Activated T-helper 1 cell treated with anti-CD3 and anti-CD28 coated beads, Interleukin-2, amount 50 U/mL, for 16 hours (primary cell): ENCODE results near the gene ATF7.
"Not testable (repeated sequence)": the region's sequence is repeated elsewhere in the genome, so short reads cannot be mapped to it uniquely, and the experiment has no call there.

Experiments used
- DNase-seq, 2 donors: peaks; one replicate each; pipeline ENCODE4 v3.0.0-alpha.2; 2020; ENCODE audit warnings: low read depth in 1 of 2, low spot score in 1 of 2

Gene ATF7

GRCh38 chr12:53484686-53485575 lies 141.3 kb downstream of the ATF7 start:
- DNase-seq: no peak

DNA sequence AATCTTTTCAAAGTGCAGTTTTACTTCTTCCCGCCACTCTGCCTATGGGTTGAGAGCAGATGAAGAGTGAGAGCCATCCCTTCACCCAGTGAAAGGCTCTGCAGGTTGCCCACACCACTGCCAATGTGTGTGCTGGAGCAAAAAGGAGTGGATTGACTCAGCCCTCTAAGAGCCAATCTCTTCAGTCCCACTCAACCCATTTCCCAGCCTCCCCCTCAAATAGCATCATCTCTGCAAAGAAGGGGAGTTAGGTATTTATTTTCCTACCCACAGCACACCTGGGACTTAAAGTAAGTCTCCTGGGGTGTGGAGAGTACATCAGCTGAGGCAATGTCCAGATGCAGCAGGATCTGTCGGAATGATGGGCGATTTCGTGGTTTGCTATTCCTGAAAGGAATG lies 142.2 kb downstream of the ATF7 start:
- no peak for DNase-seq

GRCh38 chr12:53483225-53483978 lies 142.8 kb downstream of the ATF7 start:
- DNase-seq: no peak

DNA sequence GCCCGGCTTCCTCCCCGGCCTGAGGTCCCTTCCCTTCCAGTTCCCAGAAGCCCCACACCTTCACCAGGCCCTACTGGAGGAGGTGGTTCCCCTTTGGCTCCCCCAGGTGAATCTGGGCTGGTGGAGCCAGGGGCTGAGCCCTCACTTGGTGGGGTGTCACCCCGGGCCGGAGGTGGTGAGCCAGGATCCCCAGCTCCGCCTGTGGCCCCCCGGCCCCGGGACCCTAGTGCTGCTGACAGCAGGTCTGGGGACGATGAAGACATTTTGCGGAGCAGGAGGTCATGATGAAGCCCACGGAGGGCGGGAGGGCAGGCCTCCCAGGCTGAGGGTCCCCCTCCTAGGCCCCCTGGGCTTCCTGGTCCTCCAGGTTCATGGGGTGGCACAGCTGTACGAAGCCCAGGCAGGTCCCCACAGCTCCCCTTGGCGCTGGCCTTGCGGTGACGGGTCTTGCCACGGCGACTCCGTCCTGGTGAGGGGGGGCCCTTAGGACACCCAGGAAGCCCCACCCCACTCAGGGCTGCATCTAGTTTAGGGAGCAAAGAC lies 143.5 kb downstream of the ATF7 start:
- no peak for DNase-seq

DNA sequence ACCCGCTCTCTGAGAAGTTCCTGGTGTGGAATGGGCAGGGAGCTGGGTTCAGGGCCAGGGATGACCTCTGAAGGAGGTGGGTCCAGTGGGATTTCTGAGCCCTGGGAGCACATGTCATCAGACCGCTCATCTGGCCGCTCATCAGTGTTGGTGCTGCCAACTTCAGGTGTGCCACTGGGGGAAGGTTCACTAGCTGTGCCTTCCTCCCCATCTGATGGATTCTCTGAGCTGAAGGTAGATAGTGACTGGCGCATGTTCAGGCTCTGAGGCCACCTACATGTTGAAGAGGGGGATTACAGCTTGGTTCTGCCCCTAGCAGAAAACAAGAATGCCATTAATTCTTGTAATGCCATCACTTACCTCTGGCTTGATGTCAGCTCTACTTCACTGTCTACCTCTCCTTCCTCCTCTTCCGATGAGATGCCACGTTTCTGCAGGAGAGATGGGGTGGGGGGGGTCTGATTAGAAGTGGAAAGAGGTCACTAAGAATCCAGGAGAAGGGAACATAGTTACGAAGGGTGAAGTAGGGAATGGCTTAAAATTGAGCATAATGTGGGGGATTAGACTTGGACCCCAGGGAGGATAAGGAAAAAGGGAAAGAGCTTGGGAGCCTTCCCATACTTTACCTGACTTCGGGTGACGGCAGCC lies 144.1 kb downstream of the ATF7 start:
- DNase-seq: no peak

DNA sequence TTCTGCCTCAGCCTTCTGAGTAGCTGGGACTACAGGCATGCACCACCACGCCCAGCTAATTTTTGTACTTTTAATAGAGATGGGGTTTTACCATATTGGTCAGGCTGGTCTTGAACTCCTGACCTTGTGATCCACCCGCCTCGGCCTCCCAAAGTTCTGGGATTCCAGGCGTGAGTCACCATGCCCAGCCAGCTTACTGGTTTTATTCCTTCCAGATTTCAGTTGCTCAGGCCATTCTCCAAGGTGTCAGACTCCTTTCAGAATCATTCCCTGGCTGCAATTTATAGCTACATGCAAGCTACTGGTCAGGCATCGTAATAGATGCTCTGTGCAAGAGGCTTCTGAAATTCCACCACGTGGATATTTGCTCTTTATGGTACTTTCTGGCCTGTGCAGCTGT lies 144.7 kb downstream of the ATF7 start:
- DNase-seq: not testable (repeated sequence)

DNA sequence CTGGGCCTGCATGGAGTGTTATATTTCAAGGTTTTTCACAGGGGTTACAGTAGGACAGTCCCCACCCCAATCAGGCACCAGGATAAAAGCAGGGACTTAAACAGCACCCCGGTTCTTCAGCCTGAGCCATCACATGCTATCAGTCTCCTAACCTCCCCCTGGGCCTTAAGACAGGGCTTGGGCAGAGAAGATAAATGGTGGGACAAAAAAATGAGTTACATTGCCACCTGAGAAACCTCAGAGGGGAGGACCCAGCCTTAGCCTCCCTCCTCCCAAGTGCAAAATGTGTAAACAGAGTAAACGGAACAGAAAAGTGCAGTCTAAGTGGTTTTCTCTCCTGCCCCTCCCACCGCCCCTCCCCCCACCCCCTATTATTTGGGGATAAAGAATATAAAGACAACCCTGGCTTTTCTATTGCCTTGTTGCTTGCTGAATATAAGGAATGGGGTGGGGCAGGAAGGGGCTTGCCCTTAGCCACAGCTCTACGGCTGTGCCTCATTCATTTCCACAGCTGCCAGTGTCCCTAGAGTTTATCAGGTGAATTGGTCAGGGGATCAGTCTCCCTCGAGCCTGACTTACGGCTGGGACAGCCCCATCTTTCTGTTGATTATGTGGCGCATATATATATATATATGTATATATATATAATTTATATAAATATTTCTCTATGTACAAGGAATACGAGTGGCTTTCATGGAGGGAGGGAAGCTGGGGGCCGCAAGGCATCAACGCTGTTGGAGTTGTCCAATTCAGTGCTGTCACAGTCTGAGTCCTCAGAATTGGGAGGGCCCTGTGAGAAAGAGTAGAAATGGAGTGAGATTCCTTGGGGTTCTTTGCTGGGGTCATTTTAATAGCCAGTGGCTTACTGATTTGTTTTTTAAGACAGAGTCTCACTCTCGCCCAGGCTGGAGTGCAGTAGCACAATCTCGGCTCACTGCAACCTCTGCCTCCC lies 145.4 kb downstream of the ATF7 start:
- DNase-seq: no peak

- DNase-seq: no peak
Measured at GRCh38 chr12:53479331-53479730, 146.9 kb downstream of the ATF7 start.

- no peak for DNase-seq
Measured at GRCh38 chr12:53478865-53479264, 147.3 kb downstream of the ATF7 start.

- DNase-seq: no peak
Measured at GRCh38 chr12:53476769-53477209, 149.4 kb downstream of the ATF7 start.

DNA sequence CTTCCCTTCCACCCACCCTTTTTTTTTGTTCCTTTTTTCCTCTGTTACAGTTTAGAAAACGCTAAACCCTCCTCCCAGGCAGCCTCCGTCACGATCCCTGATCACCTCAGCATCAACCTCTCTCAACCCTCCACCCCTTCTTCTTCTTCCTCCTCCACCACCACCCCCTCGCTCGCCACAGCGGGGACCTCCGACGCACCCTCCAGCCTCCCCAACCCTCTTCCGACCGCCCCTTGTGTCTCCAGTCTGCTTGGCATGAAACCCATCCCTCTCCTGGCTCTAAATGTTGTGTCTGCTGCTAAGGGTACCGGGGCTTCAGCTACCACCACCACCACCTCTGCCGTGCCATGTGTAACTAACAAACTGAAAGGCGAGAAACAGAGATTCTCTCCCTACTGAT lies 151.4 kb downstream of the ATF7 start:
- DNase-seq: no peak

- DNase-seq: no peak
Measured at GRCh38 chr12:53474077-53474476, 152.1 kb downstream of the ATF7 start.

DNA sequence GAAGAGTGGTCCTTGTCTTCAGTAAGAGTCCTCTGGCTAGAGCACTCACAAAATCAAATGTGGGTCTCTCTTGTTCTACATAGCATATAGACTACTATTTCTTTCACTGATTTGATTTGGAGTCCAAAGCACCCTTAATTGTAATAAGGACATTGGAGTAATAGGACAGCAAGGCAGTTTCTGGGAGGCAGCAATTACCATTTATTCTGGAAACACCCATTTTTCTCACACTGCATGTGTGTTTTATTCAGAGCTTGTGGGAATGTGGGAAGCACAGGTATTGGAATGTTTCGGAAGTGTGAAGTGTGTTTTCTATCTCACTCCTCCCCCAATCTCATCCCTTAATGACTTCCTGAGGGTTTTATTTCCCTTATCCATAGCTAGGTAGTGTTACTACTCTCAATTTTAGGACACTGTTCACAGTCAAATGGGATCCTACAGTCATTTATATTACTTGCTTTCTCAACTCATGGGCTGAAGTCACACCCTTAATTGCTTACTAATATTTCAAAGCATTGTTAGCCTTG lies 154.1 kb downstream of the ATF7 start:
- no peak for DNase-seq

- DNase-seq: no peak
Measured at GRCh38 chr12:53468282-53468681, 157.9 kb downstream of the ATF7 start.

DNA sequence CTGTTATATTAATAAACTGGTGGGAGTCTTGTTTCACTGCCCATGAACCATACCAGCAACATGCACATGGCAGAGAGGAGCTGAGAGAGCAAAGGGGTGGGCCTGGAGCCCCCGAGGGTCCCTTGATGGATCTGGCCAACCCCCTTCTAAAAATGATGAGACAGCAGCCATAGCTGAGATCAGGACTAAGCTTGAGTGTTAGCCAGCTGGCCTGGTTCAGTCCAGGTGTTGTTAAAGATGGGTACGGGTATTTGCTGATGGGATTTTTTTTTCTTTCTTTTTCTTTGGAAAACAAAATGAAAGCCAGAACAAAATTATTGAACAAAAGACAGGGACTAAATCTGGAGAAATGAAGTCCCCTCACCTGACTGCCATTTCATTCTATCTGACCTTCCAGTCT lies 158.3 kb downstream of the ATF7 start:
- no peak for DNase-seq

- no peak for DNase-seq
Measured at GRCh38 chr12:53467082-53467481, 159.1 kb downstream of the ATF7 start.

DNA sequence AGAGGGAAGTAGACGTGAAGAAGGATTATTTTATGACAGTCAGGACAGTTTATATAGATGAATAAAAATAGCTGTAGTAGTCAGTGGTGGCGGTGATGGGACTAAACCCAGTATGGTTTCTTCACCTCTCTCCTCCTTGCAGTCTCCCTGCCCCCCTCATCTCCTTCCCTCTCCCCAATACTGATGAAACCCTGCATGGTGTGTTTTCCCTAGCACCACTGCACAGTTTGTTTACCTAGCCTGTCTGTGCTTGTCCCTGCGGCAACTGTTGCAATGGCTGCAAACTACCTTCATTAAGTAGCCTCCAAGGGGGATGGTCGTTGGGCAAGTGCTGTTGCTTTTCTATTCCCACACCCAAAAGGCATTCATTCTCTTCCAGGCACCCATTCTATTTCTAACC lies 159.5 kb downstream of the ATF7 start:
- DNase-seq: no peak

- DNase-seq: no peak
Measured at GRCh38 chr12:53465679-53466078, 160.5 kb downstream of the ATF7 start.

DNA sequence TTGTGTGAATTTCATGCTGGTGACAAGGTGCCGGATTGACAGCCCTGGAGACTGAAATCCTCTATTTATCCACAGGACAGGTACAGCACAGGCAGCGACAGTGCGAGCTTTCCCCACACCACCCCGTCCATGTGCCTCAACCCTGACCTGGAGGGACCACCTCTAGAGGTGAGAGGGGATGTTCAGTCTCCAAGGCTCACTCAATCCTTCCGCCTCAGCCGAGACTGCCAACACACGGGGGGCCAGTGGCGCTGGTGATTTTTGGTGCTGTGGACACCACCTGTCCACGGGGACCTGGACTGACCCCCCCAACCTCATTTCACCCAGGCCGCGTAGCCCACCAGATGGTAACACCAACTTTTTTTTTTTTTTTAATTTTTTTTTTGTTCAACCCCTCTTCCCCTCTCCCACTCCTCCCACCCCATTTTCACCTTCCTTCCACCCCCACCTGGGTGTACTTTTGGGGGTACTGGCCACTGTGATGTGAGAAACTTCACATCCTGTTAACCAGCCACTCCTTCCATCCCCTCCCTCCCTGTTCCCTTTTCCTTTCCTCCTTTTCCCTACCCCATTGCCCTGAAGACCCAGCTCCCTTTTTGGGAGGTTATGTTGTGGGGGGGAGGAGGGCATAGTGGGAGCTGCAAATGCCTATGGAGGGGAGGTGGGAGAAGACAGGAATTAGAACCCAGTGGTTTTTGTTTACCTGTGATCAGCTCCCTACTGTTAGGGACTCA lies 161.3 kb downstream of the ATF7 start:
- DNase-seq: no peak
